Glutamatergic neuron (in vitro differentiated cells): Measurements from ENCODE around the gene SART1. TPM values are rescaled to one million over a fixed set of nuclear protein-coding genes. Genes with fewer than 3 reads are reported as not detected.

ENCODE experiments used
- DNase-seq: peaks from one replicate; pipeline ENCODE4 v3.0.0; 2022
- H3K27ac Mint-ChIP-seq: one replicate; pipeline ENCODE4 v1.8.0; 2020; ENCODE audit warnings: mild to moderate bottlenecking, mixed read lengths, inconsistent platforms; ENCODE audit not compliant: unreplicated experiment
- H3K27me3 Mint-ChIP-seq: one replicate; pipeline ENCODE4 v1.8.0; 2020; ENCODE audit warnings: mild to moderate bottlenecking, moderate library complexity, mixed read lengths, inconsistent platforms; ENCODE audit not compliant: unreplicated experiment
- H3K36me3 Mint-ChIP-seq: one replicate; pipeline ENCODE4 v1.8.0; 2020; ENCODE audit warnings: mild to moderate bottlenecking, mixed read lengths, inconsistent platforms; ENCODE audit not compliant: unreplicated experiment
- H3K4me1 Mint-ChIP-seq: one replicate; pipeline ENCODE4 v1.8.0; 2020; ENCODE audit warnings: mild to moderate bottlenecking, low read depth, mixed read lengths, inconsistent platforms; ENCODE audit not compliant: unreplicated experiment
- H3K4me3 Mint-ChIP-seq: one replicate; pipeline ENCODE4 v1.8.0; 2020; ENCODE audit warnings: mild to moderate bottlenecking, mixed read lengths, inconsistent platforms; ENCODE audit not compliant: unreplicated experiment
- H3K9me3 Mint-ChIP-seq: one replicate; pipeline ENCODE4 v1.8.0; 2020; ENCODE audit warnings: mild to moderate bottlenecking, moderate library complexity, mixed read lengths, inconsistent platforms; ENCODE audit not compliant: unreplicated experiment
- total RNA-seq: library from RNA; stranded (reverse); fragmentation: NEBNext Ultra II Directional; extraction: Animal tissue kit (Norgen Biotek cat#: 25700); gene quantifications from one replicate; pipeline ENCODE4 v1.2.1, GENCODE V29; 2021; ENCODE audit not compliant: unreplicated experiment
- TF ChIP-seq, protein P1 (sequence below): fragments of 200-600 bp; sonication (generic); IDR thresholded peaks from one replicate; pipeline ENCODE4 v1.5.0; 2021; ENCODE audit not compliant: partially characterized antibody, unreplicated experiment

Gene SART1
- total RNA-seq, 1 donor from 2014 or later, result 52.3 TPM

GRCh38 chr11:65944191-65944590 lies 17.3 kb upstream of the SART1 start:
- Mint-ChIP-seq H3K9me3 (peaks cover 7% of the 10 kb centered on the region), H3K27me3 (peaks cover 6% of the 10 kb centered on the region), H3K27ac (no peak overlapping the region), H3K36me3 (no peaks in the 10 kb centered on the region), H3K4me1 (no peaks in the 10 kb centered on the region), H3K4me3 (no peak overlapping the region)
- TF ChIP-seq, protein P1, sequence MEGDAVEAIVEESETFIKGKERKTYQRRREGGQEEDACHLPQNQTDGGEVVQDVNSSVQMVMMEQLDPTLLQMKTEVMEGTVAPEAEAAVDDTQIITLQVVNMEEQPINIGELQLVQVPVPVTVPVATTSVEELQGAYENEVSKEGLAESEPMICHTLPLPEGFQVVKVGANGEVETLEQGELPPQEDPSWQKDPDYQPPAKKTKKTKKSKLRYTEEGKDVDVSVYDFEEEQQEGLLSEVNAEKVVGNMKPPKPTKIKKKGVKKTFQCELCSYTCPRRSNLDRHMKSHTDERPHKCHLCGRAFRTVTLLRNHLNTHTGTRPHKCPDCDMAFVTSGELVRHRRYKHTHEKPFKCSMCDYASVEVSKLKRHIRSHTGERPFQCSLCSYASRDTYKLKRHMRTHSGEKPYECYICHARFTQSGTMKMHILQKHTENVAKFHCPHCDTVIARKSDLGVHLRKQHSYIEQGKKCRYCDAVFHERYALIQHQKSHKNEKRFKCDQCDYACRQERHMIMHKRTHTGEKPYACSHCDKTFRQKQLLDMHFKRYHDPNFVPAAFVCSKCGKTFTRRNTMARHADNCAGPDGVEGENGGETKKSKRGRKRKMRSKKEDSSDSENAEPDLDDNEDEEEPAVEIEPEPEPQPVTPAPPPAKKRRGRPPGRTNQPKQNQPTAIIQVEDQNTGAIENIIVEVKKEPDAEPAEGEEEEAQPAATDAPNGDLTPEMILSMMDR, result no peak
- no peak for DNase-seq

- Mint-ChIP-seq H3K36me3 (no peaks in the 10 kb centered on the region), H3K9me3 (peaks cover 7% of the 10 kb centered on the region), H3K4me3 (no peak overlapping the region), H3K27ac (no peak overlapping the region), H3K4me1 (no peaks in the 10 kb centered on the region), H3K27me3 (peaks cover 6% of the 10 kb centered on the region)
- TF ChIP-seq, protein P1, result no peak
- DNase-seq, result no peak
Observed at GRCh38 chr11:65944767-65945166, 16.8 kb upstream of the SART1 start.

DNA sequence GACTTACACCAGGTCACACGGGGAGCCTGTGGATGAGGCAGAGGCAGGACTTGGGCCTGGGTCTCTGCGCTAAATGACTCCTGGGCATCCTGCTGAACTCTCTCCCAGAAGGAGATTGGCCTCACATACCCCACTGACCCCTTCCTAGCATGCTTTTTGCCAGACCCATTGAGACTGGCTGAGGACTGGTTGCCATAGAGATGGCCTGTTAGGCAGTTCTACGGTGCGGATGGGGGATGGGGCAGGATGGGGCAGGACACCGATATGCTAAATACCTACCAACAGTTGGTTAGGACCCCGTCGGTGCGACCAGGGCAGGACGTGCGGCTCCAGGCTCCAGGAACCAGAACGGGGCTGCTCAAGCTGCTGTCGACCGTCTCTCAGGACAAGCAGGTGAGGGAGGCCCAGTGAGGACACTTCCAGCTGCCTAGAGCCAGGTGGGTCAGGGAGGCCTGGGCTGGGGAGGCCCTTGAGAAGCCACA lies 16.1 kb upstream of the SART1 start, which contains the start of gene TSGA10IP:
TSS of gene TSGA10IP (plus strand) at position 51 of the 482 bp plus-strand sequence. CDS start at position 247, 196 bp downstream.
- H3K4me3 Mint-ChIP-seq, result no peak within 1 kb of the TSS
- TF ChIP-seq, protein P1, result no peak
- peaks cover 7% of the 10 kb centered on the region for H3K9me3 Mint-ChIP-seq
- peaks cover 8% of the 10 kb centered on the region for H3K27me3 Mint-ChIP-seq
- no peaks in the 10 kb centered on the region for H3K36me3 Mint-ChIP-seq
- H3K27ac Mint-ChIP-seq, result no peak within 1 kb of the TSS
- H3K4me1 Mint-ChIP-seq, result no peaks in the 10 kb centered on the region
- no peak for DNase-seq

DNA sequence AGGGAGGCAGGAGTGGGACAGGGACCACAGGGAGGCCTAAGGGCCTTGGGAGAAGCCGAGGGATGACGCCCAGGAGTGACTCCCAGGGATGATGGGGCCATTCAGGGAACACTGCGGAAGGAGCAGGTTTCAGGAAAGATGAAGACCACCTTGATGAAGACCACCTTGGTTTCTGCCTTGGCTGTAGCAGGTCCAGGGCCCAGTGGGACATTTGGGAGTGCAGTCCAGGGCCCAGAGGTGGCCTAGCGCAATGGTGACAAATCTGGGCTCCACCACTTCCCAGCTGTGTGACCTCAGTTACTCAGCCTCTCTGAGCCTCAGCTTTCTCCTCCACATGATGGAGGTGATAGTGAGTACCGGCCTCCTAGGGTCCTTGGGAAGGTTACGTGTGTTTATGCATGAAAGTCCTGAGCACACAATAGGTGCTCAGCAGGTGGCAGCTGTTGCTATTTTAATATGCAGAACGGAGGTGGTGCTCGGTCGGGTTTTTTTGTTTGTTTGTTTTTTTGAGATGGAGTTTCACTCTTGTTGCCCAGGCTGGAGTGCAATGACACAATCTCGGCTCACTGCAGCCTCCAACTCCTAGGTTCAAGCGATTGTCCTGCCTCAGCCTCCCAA lies 15.5 kb upstream of the SART1 start:
- no peak overlapping the region for H3K4me3 Mint-ChIP-seq
- peaks cover 7% of the 10 kb centered on the region for H3K9me3 Mint-ChIP-seq
- peaks cover 8% of the 10 kb centered on the region for H3K27me3 Mint-ChIP-seq
- TF ChIP-seq, protein P1, result no peak
- no peaks in the 10 kb centered on the region for H3K36me3 Mint-ChIP-seq
- DNase-seq, result no peak
- H3K27ac Mint-ChIP-seq, result no peak overlapping the region
- H3K4me1 Mint-ChIP-seq, result no peaks in the 10 kb centered on the region

DNA sequence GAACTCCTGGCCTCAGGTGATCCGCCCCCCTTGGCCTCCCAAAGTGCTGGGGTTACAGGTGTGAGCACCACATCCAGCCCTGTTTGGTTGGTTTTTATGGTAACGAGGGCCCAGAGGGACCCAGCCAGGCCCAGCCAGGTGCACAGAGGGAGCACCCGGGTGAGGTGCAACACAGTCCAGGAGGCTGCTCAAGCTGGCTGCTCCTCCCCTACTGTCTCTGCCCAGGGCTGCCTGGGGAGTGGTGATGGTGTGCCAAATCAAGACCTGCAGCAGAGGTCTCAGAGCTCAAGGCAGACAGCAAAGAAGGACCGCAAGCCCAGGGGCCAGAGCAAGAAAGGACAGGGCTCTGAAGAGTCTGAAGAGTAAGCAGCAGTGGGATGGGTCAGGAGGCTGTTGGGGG lies 14.9 kb upstream of the SART1 start:
- H3K4me1 Mint-ChIP-seq, result no peaks in the 10 kb centered on the region
- TF ChIP-seq, protein P1, result no peak
- peaks cover 8% of the 10 kb centered on the region for H3K27me3 Mint-ChIP-seq
- H3K36me3 Mint-ChIP-seq, result no peaks in the 10 kb centered on the region
- no peak overlapping the region for H3K4me3 Mint-ChIP-seq
- DNase-seq, result no peak
- no peak overlapping the region for H3K27ac Mint-ChIP-seq
- H3K9me3 Mint-ChIP-seq, result peaks cover 4% of the 10 kb centered on the region
